HT-29 (cell line): Measurements from ENCODE around the gene PREX1. TPM values are rescaled to one million over a fixed set of nuclear protein-coding genes. Genes with fewer than 3 reads are reported as not detected.
"Not testable (repeated sequence)": the region's sequence is repeated elsewhere in the genome, so short reads cannot be mapped to it uniquely, and the experiment has no call there.

Experiments
- DNase-seq: peaks from one replicate; pipeline ENCODE4 v3.0.0-alpha.2; 2015; ENCODE audit warnings: low spot score
- total RNA-seq: library from RNA; depleted of rRNA; stranded (reverse); fragments of >200 nt; shearing (Covaris generic); gene quantifications from 2 replicates; pipeline ENCODE4 v1.2.3, GENCODE V29; 2014

PREX1 gene
- total RNA-seq, 1 experiment from 2014 or later, result 0.31 TPM

- DNase-seq, result no peak
Measured at GRCh38 chr20:48826883-48827771, 672 bp downstream of the PREX1 start.

DNA sequence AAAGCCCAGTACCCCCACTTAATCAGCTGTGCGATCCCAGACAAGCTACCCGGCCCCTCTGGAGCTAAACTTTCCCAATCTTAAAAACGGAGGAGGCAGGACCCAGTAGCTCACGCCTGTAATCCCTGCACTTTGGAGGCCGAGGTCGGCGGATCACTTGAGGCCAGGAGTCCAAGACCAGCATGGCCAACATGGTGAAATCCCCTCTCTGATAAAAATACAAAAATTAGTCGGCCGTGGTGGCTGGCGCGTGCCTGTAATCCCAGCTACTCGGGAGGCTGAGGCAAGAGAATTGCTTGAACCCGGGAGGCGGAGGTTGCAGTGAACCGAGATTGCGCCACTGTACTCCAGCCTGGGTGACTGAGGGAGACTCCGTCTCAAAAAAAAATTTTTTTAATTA lies 1.3 kb downstream of the PREX1 start:
- not testable (repeated sequence) for DNase-seq

DNA sequence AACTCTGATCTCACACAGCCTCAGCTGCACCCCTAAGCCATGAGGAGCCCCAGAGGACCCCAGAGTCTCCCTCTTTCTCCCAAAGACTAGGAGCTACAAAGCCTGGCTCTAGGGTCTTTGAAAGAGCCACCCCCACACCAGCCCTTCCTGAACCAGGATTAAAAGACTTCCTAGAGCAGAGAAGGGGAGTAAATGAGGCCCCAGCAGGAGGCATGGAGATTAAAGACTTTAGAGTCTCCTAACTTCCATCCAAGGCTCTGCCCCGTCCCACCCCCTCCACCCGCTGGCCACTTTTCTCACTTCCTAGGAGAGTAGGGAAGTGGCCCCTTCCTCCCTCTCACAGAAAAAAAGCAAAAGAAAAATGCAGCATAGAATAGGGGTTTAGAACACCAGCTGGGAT lies 1.7 kb downstream of the PREX1 start:
- no peak for DNase-seq

DNA sequence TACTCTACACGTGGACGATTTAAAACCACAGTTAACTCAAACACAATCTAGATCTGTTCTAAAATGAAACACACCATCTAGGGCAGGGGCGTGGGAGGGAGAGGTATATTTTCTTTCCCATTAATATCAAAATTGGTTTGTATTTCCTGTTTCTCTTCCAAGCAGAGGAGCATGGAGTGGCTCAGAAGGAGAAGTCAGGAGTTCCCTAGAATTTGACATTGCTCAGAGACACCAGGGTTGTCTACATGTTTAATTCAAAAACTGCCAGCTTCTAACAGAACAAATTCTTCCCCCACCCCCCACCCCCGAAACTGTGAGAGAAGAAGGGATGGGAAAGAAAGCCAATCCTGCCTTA lies 2.3 kb downstream of the PREX1 start:
- no peak for DNase-seq

DNA sequence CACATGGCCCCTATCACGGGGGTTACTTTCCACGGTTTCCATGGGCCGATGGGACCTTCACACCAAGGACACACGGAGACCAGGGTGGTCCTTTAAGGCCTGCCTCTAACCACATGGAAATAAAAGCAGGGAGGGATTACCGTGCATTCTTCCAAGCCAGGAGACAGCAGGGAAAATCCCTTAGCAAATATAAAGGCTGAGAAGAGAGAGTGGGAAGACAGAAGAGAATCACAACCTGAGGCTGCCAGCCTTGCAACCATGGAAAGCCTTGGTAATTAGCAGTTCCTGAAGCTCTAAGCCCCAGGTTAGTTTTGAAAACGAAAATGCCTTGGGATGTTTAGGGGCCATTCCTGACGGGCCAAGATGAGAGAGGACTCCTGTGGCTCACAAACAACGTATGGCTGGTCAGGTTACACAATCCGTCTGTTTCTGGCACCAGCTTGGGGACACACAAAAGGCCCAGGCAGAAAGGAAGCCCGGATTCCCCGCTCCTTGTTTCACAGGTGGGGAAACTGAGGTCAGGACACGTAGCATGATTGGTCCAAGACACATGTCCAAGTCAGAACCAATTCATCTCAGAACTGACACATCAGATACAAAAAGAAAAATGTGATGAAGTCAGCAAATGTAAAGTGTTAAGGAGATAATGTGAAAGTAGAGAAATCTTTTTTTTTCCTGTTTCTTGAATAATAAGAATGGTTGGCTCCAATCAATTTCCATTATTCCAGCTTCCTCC lies 2.8 kb downstream of the PREX1 start:
- no peak for DNase-seq

GRCh38 chr20:48823960-48824498 lies 3.8 kb downstream of the PREX1 start:
- no peak for DNase-seq

- DNase-seq, result no peak
Measured at GRCh38 chr20:48823476-48823875, 4.3 kb downstream of the PREX1 start.

GRCh38 chr20:48822879-48823385 lies 4.9 kb downstream of the PREX1 start:
- no peak for DNase-seq

GRCh38 chr20:48822178-48822577 lies 5.6 kb downstream of the PREX1 start:
- no peak for DNase-seq

DNA sequence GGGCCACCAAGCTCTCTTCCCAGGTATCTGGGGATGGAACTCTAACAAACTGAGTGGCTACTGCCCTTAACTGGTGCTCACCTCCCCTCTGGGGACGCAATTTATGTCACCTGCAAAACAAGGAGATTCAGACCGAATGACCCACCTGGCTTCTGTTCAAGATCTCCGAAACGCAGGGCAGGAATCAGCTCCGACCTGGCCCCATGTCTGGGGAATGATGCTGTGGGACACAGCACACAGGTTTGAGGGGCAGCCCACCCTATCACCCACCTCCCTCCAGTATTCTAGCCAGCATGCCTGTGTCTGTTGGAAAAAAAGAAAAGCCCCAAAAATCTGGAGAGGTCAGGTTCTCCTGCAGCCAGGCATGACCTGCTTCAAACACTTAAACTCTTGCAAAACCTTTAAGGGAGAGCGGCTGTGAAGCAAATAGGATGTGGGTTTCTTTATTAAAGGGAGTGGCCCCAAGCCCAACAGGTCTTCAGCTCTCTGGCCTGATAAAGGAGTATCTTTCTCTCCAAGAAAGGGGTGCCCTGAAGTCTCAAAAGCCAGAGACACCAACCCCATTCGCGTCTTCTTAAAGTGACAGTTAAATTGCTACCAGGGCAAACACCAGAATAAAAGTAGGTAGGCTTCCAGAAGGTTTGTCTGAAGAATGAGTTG lies 6.4 kb downstream of the PREX1 start:
- DNase-seq, result no peak

DNA sequence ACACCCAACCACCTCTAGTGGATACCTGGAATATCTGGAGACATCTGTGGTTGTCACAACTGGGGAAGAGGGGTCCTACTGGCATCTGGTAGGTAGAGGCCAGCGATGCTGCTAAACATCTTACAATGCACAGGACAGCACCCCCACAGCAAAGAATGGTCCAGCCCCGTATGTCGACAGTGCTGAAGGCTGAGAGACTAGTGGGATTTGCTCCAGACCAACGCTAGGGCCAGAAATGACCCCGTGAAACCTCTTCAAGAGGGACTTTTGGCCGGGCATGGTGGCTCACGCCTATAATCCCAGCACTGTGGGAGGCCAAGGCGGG lies 7.2 kb downstream of the PREX1 start:
- DNase-seq, result no peak

GRCh38 chr20:48819821-48820648 lies 7.8 kb downstream of the PREX1 start:
- no peak for DNase-seq

GRCh38 chr20:48819089-48819488 lies 8.7 kb downstream of the PREX1 start:
- no peak for DNase-seq

GRCh38 chr20:48818481-48818987 lies 9.3 kb downstream of the PREX1 start:
- no peak for DNase-seq

DNA sequence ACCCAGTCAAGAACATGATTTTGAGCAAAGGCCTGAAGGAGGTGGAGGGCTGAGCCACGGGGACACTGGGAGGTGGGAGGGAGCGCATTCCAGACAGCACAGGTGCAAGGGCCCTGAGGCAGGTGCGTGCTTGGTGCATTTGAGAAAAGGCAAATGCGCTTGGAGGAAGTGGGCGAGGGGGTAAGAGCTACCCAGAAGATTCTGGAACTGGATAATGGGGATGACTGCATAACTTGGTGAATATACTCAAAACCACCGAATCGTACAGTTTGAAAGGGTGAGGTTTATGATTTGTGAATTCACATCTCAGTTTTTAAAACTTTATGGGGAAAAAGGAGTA lies 9.8 kb downstream of the PREX1 start:
- DNase-seq, result no peak

DNA sequence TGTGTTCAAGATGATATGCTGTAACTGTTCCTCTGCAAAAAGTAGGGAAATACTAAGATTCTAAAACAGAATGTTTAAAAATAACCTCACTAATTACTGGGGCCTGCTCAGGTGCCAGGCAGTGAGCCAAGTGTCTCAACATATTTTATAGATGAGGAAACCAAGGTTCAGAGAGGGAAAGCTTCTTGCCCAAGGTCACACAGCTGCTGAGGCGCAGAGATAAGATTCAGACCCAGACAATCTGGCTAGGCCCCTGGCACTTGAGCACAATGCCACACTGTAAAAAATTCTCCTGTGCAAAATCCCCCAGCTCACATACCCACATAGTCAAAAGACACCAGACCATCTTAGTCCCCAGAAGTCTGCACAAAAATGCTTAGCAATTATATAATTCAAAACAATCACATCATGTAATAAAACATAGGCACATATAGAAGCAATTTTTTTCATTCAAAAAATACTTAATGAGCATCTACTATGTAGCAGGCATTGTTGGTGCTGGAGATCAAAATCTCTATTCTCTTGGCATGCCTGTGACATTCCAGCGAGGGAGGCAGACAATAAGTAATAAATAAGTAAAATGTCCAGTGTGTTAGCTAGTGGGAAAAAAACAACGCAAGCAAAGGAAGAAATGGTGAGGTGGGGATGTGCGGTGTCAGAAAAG lies 10.3 kb downstream of the PREX1 start:
- no peak for DNase-seq

- DNase-seq, result no peak
Measured at GRCh38 chr20:48816282-48817205, 11.3 kb downstream of the PREX1 start.

- DNase-seq, result no peak
Measured at GRCh38 chr20:48815537-48815936, 12.3 kb downstream of the PREX1 start.

- DNase-seq, result no peak
Measured at GRCh38 chr20:48814633-48815032, 13.2 kb downstream of the PREX1 start.
